HL-60 (cell line): ENCODE measurements around the gene JADE2.

Experiments
- DNase-seq, 2 experiments: peaks; one replicate each; pipeline ENCODE4 v3.0.0-alpha.2; 2010 to 2020; ENCODE audit warnings: low read depth in 1 of 2, low spot score in 1 of 2
- H3K27ac ChIP-seq: fragments of 250-450 bp; sonication (Bioruptor Pico); replicated peaks from 2 replicates; pipeline ENCODE4 v1.5.1; 2020; ENCODE audit warnings: mild to moderate bottlenecking, moderate library complexity
- H3K27me3 ChIP-seq: fragments of 250-450 bp; sonication (Bioruptor Pico); 2 replicates; pipeline ENCODE4 v1.5.1; 2021; ENCODE audit warnings: mild to moderate bottlenecking, moderate library complexity; ENCODE audit not compliant: insufficient read depth, poor library complexity, severe bottlenecking
- H3K4me3 ChIP-seq: replicated peaks from 2 replicates; pipeline ENCODE4 v1.5.1; 2011; ENCODE audit warnings: mild to moderate bottlenecking, control low read depth, low read length; ENCODE audit not compliant: insufficient read depth
- GABPA ChIP-seq: IDR thresholded peaks from 2 replicates; pipeline ENCODE4 v1.6.1; 2012; ENCODE audit warnings: low read depth
- POLR2AphosphoS5 ChIP-seq: IDR thresholded peaks from 2 replicates; pipeline ENCODE4 v1.6.1; 2012; ENCODE audit warnings: low read depth
- SPI1 ChIP-seq: IDR thresholded peaks from 2 replicates; pipeline ENCODE4 v1.6.1; 2012; ENCODE audit warnings: low read depth, mild to moderate bottlenecking, borderline replicate concordance
- TF ChIP-seq, protein P1 (sequence below): IDR thresholded peaks from 2 replicates; pipeline ENCODE4 v1.6.1; 2012; ENCODE audit warnings: low read depth; ENCODE audit not compliant: insufficient replicate concordance
- TF ChIP-seq, protein P2 (sequence below): IDR thresholded peaks from one replicate; pipeline ENCODE4 v1.5.1; 2011; ENCODE audit warnings: low read length, control low read depth, inconsistent platforms; ENCODE audit not compliant: insufficient read depth

JADE2 gene

DNA sequence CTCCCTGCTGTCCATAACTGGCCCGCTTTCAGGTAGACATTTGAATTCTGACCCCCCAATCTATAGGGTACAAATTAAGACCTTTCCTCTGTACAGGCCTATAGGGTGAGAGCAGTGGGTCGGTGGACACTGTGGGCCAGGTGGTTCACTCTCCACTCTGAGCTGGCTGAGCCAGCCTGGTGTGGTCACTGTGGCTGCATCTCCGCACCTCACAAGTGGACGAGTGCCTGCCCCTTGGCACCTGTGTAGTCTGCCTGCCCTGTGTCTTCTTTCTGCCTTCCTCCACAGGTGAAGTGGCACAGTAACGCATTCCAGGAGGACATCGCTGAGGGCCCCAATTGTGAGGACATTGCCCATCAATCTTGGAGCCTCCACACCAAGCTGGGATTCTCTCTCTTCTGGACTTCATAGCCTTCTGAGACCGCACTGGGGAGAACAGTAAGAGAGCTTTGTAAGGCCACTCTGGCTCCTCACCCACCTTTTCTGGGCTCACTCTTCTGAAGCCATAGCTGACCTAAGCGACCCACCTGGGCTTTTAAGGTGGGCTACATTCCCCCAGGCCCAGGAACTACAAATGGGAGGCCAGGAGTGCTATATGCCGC lies 33.5 kb upstream of the JADE2 start:
- no peak overlapping the region for H3K27ac ChIP-seq
- no peak for TF ChIP-seq POLR2AphosphoS5
- TF ChIP-seq GABPA, result no peak
- TF ChIP-seq, protein P1, sequence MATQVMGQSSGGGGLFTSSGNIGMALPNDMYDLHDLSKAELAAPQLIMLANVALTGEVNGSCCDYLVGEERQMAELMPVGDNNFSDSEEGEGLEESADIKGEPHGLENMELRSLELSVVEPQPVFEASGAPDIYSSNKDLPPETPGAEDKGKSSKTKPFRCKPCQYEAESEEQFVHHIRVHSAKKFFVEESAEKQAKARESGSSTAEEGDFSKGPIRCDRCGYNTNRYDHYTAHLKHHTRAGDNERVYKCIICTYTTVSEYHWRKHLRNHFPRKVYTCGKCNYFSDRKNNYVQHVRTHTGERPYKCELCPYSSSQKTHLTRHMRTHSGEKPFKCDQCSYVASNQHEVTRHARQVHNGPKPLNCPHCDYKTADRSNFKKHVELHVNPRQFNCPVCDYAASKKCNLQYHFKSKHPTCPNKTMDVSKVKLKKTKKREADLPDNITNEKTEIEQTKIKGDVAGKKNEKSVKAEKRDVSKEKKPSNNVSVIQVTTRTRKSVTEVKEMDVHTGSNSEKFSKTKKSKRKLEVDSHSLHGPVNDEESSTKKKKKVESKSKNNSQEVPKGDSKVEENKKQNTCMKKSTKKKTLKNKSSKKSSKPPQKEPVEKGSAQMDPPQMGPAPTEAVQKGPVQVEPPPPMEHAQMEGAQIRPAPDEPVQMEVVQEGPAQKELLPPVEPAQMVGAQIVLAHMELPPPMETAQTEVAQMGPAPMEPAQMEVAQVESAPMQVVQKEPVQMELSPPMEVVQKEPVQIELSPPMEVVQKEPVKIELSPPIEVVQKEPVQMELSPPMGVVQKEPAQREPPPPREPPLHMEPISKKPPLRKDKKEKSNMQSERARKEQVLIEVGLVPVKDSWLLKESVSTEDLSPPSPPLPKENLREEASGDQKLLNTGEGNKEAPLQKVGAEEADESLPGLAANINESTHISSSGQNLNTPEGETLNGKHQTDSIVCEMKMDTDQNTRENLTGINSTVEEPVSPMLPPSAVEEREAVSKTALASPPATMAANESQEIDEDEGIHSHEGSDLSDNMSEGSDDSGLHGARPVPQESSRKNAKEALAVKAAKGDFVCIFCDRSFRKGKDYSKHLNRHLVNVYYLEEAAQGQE, result no peak
- TF ChIP-seq, protein P2, sequence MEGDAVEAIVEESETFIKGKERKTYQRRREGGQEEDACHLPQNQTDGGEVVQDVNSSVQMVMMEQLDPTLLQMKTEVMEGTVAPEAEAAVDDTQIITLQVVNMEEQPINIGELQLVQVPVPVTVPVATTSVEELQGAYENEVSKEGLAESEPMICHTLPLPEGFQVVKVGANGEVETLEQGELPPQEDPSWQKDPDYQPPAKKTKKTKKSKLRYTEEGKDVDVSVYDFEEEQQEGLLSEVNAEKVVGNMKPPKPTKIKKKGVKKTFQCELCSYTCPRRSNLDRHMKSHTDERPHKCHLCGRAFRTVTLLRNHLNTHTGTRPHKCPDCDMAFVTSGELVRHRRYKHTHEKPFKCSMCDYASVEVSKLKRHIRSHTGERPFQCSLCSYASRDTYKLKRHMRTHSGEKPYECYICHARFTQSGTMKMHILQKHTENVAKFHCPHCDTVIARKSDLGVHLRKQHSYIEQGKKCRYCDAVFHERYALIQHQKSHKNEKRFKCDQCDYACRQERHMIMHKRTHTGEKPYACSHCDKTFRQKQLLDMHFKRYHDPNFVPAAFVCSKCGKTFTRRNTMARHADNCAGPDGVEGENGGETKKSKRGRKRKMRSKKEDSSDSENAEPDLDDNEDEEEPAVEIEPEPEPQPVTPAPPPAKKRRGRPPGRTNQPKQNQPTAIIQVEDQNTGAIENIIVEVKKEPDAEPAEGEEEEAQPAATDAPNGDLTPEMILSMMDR, result no peak
- no peak for TF ChIP-seq SPI1
- H3K4me3 ChIP-seq, result no peak overlapping the region
- no peak for DNase-seq
- H3K27me3 ChIP-seq, result no peaks in the 10 kb centered on the region

GRCh38 chr5:134492568-134492967 lies 32.9 kb upstream of the JADE2 start:
- Histone ChIP-seq H3K27me3 (no peaks in the 10 kb centered on the region), H3K4me3 (no peak overlapping the region), H3K27ac (no peak overlapping the region)
- TF ChIP-seq SPI1 (no peak), POLR2AphosphoS5 (no peak), GABPA (no peak)
- TF ChIP-seq, protein P2, result no peak
- TF ChIP-seq, protein P1, result no peak
- DNase-seq, result no peak

GRCh38 chr5:134493461-134494055 lies 31.9 kb upstream of the JADE2 start:
- peak overlapping the region; percentile 23; the same call in 1 of the 2 replicates for H3K27ac ChIP-seq
- no peak overlapping the region for H3K4me3 ChIP-seq
- peak in 1 of 2 experiments; percentile 47 for DNase-seq
- TF ChIP-seq, protein P2, result no peak
- TF ChIP-seq POLR2AphosphoS5, result no peak
- TF ChIP-seq, protein P1, result no peak
- H3K27me3 ChIP-seq, result no peaks in the 10 kb centered on the region
